Measurements from ENCODE around the gene SAC3D1.

- TF ChIP-seq EZH2 (IDR thresholded peaks at IDR 0.05; ENCODE audit: low read depth) (no peak), CTCF (conservative IDR thresholded peaks at IDR 0.05) (no peak)
Measured at GRCh38 chr11:65066805-65067291, 25.8 kb downstream of the SAC3D1 start.

Data from PC-9 (cell line).